Peyer's patch (tissue), 4 donors: ENCODE measurements around the gene NME7.

Experiments used
- CTCF ChIP-seq, 6 experiments: fragments of 450-650 bp in 4 of 6; fragments of 200-600 bp in 2 of 6; sonication (generic) in 1 of 6; IDR thresholded peaks; one replicate each; pipeline ENCODE4 v1.5.1; 2017 to 2019; ENCODE audit warnings: antibody characterized with exemption in 6 of 6, mild to moderate bottlenecking in 3 of 6, moderate library complexity in 1 of 6
- POLR2A ChIP-seq, 2 donors: fragments of 450-650 bp; IDR thresholded peaks; one replicate each; pipeline ENCODE4 v1.5.1; 2017; ENCODE audit warnings: antibody characterized with exemption in 2 of 2, mild to moderate bottlenecking in 2 of 2, moderate library complexity in 2 of 2

- TF ChIP-seq CTCF (IDR thresholded peaks at IDR 0.05) (no peak), POLR2A (IDR thresholded peaks at IDR 0.05) (no peak)
Measured at GRCh38 chr1:169130683-169131082, 236.9 kb downstream of the NME7 start.
